ENCODE measurements around the gene RPS2. TPM values are rescaled to one million over a fixed set of nuclear protein-coding genes. Genes with fewer than 3 reads are reported as not detected.

The RPS2 gene
- total RNA-seq, 6 experiments from 2014 or later = 2,281 to 2,831 (median 2,477) TPM

DNA sequence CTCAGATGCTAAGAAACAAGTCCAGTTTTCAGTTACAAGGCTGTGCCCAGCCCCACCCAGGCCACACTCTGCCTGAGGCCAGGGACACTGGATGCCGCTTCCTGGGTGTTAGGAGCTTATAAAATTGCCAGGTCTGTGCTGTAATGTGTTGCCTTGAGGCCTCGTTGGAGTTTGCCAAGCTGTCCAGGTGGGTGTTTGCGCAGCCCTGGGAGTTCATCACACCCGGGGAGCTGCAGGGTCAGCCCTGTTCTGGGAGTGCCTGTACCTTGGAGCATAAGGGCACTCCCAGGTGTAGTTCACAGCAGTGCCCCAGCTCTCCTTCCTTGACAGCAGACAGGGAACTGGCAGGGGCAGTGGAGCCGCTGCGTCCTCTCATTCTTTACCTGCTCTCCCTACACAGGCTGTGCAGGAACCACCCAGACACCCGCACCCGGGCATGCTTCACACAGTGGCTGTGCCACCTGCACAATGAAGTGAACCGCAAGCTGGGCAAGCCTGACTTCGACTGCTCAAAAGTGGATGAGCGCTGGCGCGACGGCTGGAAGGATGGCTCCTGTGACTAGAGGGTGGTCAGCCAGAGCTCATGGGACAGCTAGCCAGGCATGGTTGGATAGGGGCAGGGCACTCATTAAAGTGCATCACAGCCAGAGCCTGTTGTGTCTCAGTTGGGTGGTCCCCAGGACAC is 21.0 kb upstream of the RPS2 start:
- Mint-ChIP-seq H3K27ac (no peak overlapping the region), H3K36me3 (ENCODE audit: low read depth) (0 out of 2 replicates have a peak, but pooled peaks cover 5% of the 10 kb centered on the region), H3K4me1 (ENCODE audit: low read depth) (peaks cover 16% of the 10 kb centered on the region), H3K9me3 (no peaks in the 10 kb centered on the region), H3K4me3 (peak overlapping the region; percentile 92), H3K27me3 (ENCODE audit: insufficient read depth) (peaks cover 14% of the 10 kb centered on the region)
- no peak for DNase-seq
- TF ChIP-seq, protein P1, sequence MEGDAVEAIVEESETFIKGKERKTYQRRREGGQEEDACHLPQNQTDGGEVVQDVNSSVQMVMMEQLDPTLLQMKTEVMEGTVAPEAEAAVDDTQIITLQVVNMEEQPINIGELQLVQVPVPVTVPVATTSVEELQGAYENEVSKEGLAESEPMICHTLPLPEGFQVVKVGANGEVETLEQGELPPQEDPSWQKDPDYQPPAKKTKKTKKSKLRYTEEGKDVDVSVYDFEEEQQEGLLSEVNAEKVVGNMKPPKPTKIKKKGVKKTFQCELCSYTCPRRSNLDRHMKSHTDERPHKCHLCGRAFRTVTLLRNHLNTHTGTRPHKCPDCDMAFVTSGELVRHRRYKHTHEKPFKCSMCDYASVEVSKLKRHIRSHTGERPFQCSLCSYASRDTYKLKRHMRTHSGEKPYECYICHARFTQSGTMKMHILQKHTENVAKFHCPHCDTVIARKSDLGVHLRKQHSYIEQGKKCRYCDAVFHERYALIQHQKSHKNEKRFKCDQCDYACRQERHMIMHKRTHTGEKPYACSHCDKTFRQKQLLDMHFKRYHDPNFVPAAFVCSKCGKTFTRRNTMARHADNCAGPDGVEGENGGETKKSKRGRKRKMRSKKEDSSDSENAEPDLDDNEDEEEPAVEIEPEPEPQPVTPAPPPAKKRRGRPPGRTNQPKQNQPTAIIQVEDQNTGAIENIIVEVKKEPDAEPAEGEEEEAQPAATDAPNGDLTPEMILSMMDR (IDR thresholded peaks at IDR 0.05) = no peak

DNA sequence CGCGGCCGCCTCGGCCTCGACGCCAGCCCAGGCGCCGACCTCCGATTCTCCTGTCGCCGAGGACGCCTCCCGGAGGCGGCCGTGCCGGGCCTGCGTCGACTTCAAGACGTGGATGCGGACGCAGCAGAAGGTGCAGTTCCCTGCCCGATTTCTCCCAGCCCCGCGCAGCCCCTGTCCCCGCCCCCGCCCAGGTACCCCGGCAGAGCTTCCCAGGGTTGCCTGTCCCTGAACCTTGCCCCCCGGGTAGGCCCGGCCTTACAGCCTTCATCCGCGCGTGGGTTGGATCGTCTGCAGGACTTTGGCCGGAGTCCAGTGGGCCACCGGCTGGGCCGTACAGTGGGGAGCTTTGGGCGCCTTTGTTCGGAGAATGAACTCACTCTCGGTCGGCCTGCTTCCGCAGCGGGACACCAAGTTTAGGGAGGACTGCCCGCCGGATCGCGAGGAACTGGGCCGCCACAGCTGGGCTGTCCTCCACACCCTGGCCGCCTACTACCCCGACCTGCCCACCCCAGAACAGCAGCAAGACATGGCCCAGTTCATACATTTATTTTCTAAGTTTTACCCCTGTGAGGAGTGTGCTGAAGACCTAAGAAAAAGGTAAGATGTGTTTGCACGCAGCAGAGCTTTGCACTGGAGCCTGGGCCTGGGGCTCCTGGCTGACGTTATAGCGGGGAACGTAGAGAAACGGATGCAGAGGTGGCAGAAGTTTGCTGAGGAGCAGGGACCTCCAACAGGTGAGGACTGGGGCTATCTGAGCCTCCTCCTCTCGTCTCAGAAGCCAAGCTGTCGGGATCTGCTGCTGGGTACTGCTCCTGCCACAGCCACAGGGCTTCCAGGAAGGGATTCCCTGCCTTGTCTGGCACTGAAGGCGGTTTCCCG is 20.0 kb upstream of the RPS2 start:
- Mint-ChIP-seq H3K36me3 (ENCODE audit: low read depth) (0 out of 2 replicates have a peak, but pooled peaks cover 5% of the 10 kb centered on the region), H3K4me1 (ENCODE audit: low read depth) (peaks cover 16% of the 10 kb centered on the region), H3K4me3 (peak overlapping the region; percentile 92), H3K27ac (peak overlapping the region; percentile 68), H3K27me3 (ENCODE audit: insufficient read depth) (peaks cover 14% of the 10 kb centered on the region), H3K9me3 (no peaks in the 10 kb centered on the region)
- DNase-seq = no peak
- TF ChIP-seq, protein P1 (IDR thresholded peaks at IDR 0.05) = no peak

DNA sequence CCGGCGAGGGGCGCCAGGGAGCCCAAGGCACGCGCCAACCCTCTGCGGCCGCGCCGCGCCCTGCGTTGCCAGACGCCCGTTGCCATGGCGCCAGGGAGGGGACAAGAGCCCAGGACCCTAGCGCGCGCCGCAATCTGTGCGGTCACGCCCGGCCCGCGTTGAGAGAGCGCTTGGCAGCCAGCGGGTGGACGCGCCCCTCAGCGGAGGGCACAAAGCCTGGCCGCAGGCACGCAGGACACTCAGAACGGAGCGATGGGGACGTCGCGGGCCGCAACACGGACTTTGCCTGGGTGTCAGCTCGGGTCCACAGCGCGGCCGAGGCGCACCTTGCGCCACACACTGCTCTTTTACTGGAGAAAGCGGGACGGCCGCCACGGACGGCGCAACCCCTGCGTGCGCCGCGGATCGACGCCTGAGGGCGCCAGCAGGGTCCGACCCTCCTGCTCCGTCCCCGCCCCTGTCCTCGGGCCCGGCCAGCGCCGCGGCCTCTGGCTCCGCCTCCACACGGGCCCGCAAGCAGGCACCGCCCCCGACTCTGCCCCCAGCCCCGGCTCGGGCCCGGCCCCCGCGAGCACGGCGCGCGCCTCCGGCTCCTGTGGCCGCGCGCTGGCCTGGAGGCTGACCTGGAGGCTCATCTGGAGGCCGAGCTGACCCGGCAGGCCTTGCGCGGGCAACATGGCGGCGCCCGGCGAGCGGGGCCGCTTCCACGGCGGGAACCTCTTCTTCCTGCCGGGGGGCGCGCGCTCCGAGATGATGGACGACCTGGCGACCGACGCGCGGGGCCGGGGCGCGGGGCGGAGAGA is 19.1 kb upstream of the RPS2 start, which contains the start of gene GFER:
GFER (plus strand) TSS at position 650 of the 803 bp plus-strand sequence; CDS start at position 676, 26 bp downstream.
- Mint-ChIP-seq H3K4me3 (peak within 1 kb of the TSS; percentile 92), H3K36me3 (ENCODE audit: low read depth) (0 out of 2 replicates have a peak, but pooled peaks cover 5% of the 10 kb centered on the region), H3K27ac (peak within 1 kb of the TSS; percentile 78), H3K27me3 (ENCODE audit: insufficient read depth) (peaks cover 12% of the 10 kb centered on the region), H3K4me1 (ENCODE audit: low read depth) (peaks cover 16% of the 10 kb centered on the region), H3K9me3 (no peaks in the 10 kb centered on the region)
- DNase-seq = peak; percentile 86
- TF ChIP-seq, protein P1 (IDR thresholded peaks at IDR 0.05) = peak; percentile 58

DNA sequence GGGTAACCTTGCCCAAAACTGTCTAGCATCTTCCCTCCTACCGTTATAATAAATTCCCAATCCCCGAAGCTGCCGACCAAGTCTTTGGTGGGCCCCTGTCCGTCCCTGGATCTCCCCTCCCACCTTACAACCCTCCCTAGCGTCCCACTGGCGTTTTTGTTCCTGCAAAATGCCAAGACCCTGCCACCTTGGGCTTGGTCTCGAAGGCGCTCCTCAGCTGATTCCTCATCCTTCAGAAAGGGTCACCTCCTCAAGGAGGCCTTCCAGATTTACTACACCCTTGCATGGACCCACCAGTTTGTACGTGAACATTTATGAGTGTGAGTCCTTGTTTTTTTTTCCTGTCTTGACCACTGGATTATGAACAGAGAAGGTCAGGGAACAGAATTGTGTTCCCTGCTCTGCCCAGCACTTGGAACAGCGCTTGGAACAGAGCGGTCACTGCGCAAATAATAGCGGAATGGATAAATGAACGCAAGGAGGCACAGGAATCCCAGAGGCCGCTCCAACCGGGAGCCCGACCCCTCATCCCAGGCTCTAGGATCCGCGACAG is 18.4 kb upstream of the RPS2 start:
- peaks cover 16% of the 10 kb centered on the region for H3K4me1 Mint-ChIP-seq (ENCODE audit: low read depth)
- H3K27me3 Mint-ChIP-seq (ENCODE audit: insufficient read depth) = peaks cover 12% of the 10 kb centered on the region
- peak overlapping the region; percentile 78 for H3K27ac Mint-ChIP-seq
- H3K36me3 Mint-ChIP-seq (ENCODE audit: low read depth) = 0 out of 2 replicates have a peak, but pooled peaks cover 5% of the 10 kb centered on the region
- H3K4me3 Mint-ChIP-seq = peak overlapping the region; percentile 86
- no peaks in the 10 kb centered on the region for H3K9me3 Mint-ChIP-seq
- TF ChIP-seq, protein P1 (IDR thresholded peaks at IDR 0.05) = no peak
- DNase-seq = no peak

DNA sequence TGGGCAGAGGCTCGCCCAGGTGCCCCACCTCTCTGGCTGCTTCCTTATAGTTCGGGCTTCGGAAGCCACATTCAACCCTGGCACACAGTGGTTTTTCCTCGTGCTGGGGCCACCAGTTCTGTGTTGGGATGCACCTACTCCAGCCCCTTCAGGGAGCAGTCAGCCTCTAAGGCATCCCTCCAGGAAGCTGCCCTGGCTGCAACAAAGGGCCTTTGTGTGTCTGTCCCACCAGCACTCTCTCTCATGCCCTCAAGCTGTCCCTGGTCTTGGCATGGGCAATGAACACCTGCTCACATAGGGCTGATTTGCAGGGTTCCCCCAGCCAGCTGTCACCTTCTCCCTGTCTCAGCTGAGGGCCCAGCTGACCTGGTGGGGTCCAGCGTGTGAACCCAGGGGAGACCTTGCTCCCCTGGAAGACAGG is 17.4 kb upstream of the RPS2 start:
- Mint-ChIP-seq H3K36me3 (ENCODE audit: low read depth) (0 out of 2 replicates have a peak, but pooled peaks cover 5% of the 10 kb centered on the region), H3K9me3 (no peaks in the 10 kb centered on the region), H3K4me1 (ENCODE audit: low read depth) (peaks cover 16% of the 10 kb centered on the region), H3K4me3 (no peak overlapping the region), H3K27me3 (ENCODE audit: insufficient read depth) (peaks cover 12% of the 10 kb centered on the region), H3K27ac (no peak overlapping the region)
- DNase-seq = no peak
- TF ChIP-seq, protein P1 (IDR thresholded peaks at IDR 0.05) = no peak
